Measurements from ENCODE around the gene MRC1.

MRC1 gene

GRCh38 chr10:17781856-17782255 is 27.3 kb upstream of the MRC1 start:
- Histone ChIP-seq H3K9me3 (ENCODE audit: insufficient read depth, low read depth, low read length) (no peaks in the 10 kb centered on the region), H3K4me1 (ENCODE audit: insufficient read depth, low read length, poor library complexity, severe bottlenecking) (peaks cover 17% of the 10 kb centered on the region), H3K9ac (ENCODE audit: low read depth, low read length, poor library complexity, severe bottlenecking) (no peak overlapping the region), H3K79me2 (ENCODE audit: insufficient read depth, low read length) (no peaks in the 10 kb centered on the region), H3K27me3 (ENCODE audit: insufficient read depth, low read length, poor library complexity, severe bottlenecking) (no peaks in the 10 kb centered on the region), H2AFZ (ENCODE audit: low read length) (peak overlapping the region; percentile 21; the same call in 1 of the 2 replicates), H3K4me3 (ENCODE audit: low read length, poor library complexity, severe bottlenecking) (no peak overlapping the region), H3K4me2 (ENCODE audit: low read depth, low read length, poor library complexity, severe bottlenecking) (no peak overlapping the region), H4K20me1 (ENCODE audit: insufficient read depth, low read length, poor library complexity, severe bottlenecking) (no peaks in the 10 kb centered on the region), H3F3A (ENCODE audit: low read depth) (no peaks in the 10 kb centered on the region), H3K9me2 (replicated peaks; ENCODE audit: low read depth, low read length) (no peaks in the 10 kb centered on the region), H3K36me3 (ENCODE audit: insufficient read depth, low read length) (no peaks in the 10 kb centered on the region)
- TF ChIP-seq EZH2phosphoT487 (IDR thresholded peaks at IDR 0.05; ENCODE audit: borderline replicate concordance) (no peak), CTCF (conservative IDR thresholded peaks at IDR 0.05; ENCODE audit: low read length) (peak; percentile 67)

GRCh38 chr10:17782921-17783665 is 26.1 kb upstream of the MRC1 start:
- Histone ChIP-seq H3K27me3 (ENCODE audit: insufficient read depth, low read length, poor library complexity, severe bottlenecking) (no peaks in the 10 kb centered on the region), H2AFZ (ENCODE audit: low read length) (peak overlapping the region; percentile 84), H3K79me2 (ENCODE audit: insufficient read depth, low read length) (no peaks in the 10 kb centered on the region), H3K4me1 (ENCODE audit: insufficient read depth, low read length, poor library complexity, severe bottlenecking) (peaks cover 17% of the 10 kb centered on the region), H3K4me3 (ENCODE audit: low read length, poor library complexity, severe bottlenecking) (no peak overlapping the region), H4K20me1 (ENCODE audit: insufficient read depth, low read length, poor library complexity, severe bottlenecking) (no peaks in the 10 kb centered on the region), H3K36me3 (ENCODE audit: insufficient read depth, low read length) (no peaks in the 10 kb centered on the region), H3K4me2 (ENCODE audit: low read depth, low read length, poor library complexity, severe bottlenecking) (no peak overlapping the region), H3F3A (ENCODE audit: low read depth) (no peaks in the 10 kb centered on the region), H3K9me2 (replicated peaks; ENCODE audit: low read depth, low read length) (no peaks in the 10 kb centered on the region), H3K9ac (ENCODE audit: low read depth, low read length, poor library complexity, severe bottlenecking) (no peak overlapping the region), H3K9me3 (ENCODE audit: insufficient read depth, low read depth, low read length) (no peaks in the 10 kb centered on the region)
- TF ChIP-seq EZH2phosphoT487 (IDR thresholded peaks at IDR 0.05; ENCODE audit: borderline replicate concordance): no peak
- no peak for TF ChIP-seq CTCF (conservative IDR thresholded peaks at IDR 0.05; ENCODE audit: low read length)

- H3K9ac ChIP-seq (ENCODE audit: low read depth, low read length, poor library complexity, severe bottlenecking): no peak overlapping the region
- peak overlapping the region; percentile 84 for H2AFZ ChIP-seq (ENCODE audit: low read length)
- peaks cover 17% of the 10 kb centered on the region for H3K4me1 ChIP-seq (ENCODE audit: insufficient read depth, low read length, poor library complexity, severe bottlenecking)
- TF ChIP-seq CTCF (conservative IDR thresholded peaks at IDR 0.05; ENCODE audit: low read length) (no peak), EZH2phosphoT487 (IDR thresholded peaks at IDR 0.05; ENCODE audit: borderline replicate concordance) (no peak)
- H3K36me3 ChIP-seq (ENCODE audit: insufficient read depth, low read length): no peaks in the 10 kb centered on the region
- no peaks in the 10 kb centered on the region for H3F3A ChIP-seq (ENCODE audit: low read depth)
- no peaks in the 10 kb centered on the region for H3K9me2 ChIP-seq (replicated peaks; ENCODE audit: low read depth, low read length)
- peak overlapping the region; percentile 7 for H3K4me2 ChIP-seq (ENCODE audit: low read depth, low read length, poor library complexity, severe bottlenecking)
- no peaks in the 10 kb centered on the region for H4K20me1 ChIP-seq (ENCODE audit: insufficient read depth, low read length, poor library complexity, severe bottlenecking)
- no peak overlapping the region for H3K4me3 ChIP-seq (ENCODE audit: low read length, poor library complexity, severe bottlenecking)
- H3K79me2 ChIP-seq (ENCODE audit: insufficient read depth, low read length): no peaks in the 10 kb centered on the region
- H3K27me3 ChIP-seq (ENCODE audit: insufficient read depth, low read length, poor library complexity, severe bottlenecking): no peaks in the 10 kb centered on the region
- H3K9me3 ChIP-seq (ENCODE audit: insufficient read depth, low read depth, low read length): no peaks in the 10 kb centered on the region
Observed at GRCh38 chr10:17783751-17784150, 25.4 kb upstream of the MRC1 start.

Measured in Loucy (cell line).